ENCODE results near the gene FBXO8. TPM values are rescaled to one million over a fixed set of nuclear protein-coding genes. Genes with fewer than 3 reads are reported as not detected.

Gene FBXO8
- total RNA-seq, 5 donors from 2014 or later (not counting 1 experiment from before 2014, with no cell fraction given) = 16.0 to 27.3 (median 21.8) TPM

- ChIA-PET POLR2A (interaction anchor here in 1 of 2 donors (0.6 kb wide), 1 partner anchor 111 kb away, joined by 3 read pairs; no protein-coding TSS in a partner anchor), CTCF (interaction anchor here (0.6 to 1.1 kb wide), 2 partner anchors 13 to 66 kb away, joined by 3 read pairs; no protein-coding TSS in a partner anchor)
- no peak overlapping the region for H3K4me3 Mint-ChIP-seq
- no peaks in the 10 kb centered on the region for H3K36me3 Mint-ChIP-seq
- Histone ChIP-seq H3K27ac (ENCODE audit: low read length) (no peak overlapping the region), H3K36me3 (ENCODE audit: control insufficient read depth in 2 of 2, extremely low read depth in 1 of 2, insufficient read depth in 1 of 2, low read length in 1 of 2) (no peaks in the 10 kb centered on the region), H3K4me1 (ENCODE audit: control insufficient read depth in 1 of 2, extremely low read depth in 1 of 2, insufficient read depth in 2 of 2, low read length in 2 of 2) (no peaks in the 10 kb centered on the region), H3K9me3 (no peaks in the 10 kb centered on the region), H3K4me3 (ENCODE audit: control insufficient read depth in 1 of 2, extremely low read depth in 1 of 2, low read length in 1 of 2) (no peak overlapping the region), H3K27me3 (replicated peaks in 1 of 2; ENCODE audit: control insufficient read depth in 2 of 2, extremely low read depth in 1 of 2, insufficient read depth in 2 of 2, low read length in 1 of 2) (peaks cover 0 to 7% of the 10 kb centered on the region in 2 experiments)
- DNase-seq (no peak), ATAC-seq (replicated peaks in 1 of 4) (no peak)
- H3K27me3 Mint-ChIP-seq = peaks cover 25 to 41% of the 10 kb centered on the region in 2 donors
- no peaks in the 10 kb centered on the region for H3K4me1 Mint-ChIP-seq
- no peaks in the 10 kb centered on the region for H3K9me3 Mint-ChIP-seq
- WGBS (ENCODE audit: insufficient coverage) = no CpG with 5 or more reads among the region's 2 CpGs
- H3K27ac Mint-ChIP-seq = no peak overlapping the region
Observed at GRCh38 chr4:174201871-174202270, 81.6 kb downstream of the FBXO8 start.

- Mint-ChIP-seq H3K9me3 (no peaks in the 10 kb centered on the region), H3K4me1 (no peaks in the 10 kb centered on the region), H3K4me3 (no peak overlapping the region), H3K27me3 (peaks cover 28 to 43% of the 10 kb centered on the region in 2 donors), H3K27ac (no peak overlapping the region), H3K36me3 (no peaks in the 10 kb centered on the region)
- Histone ChIP-seq H3K36me3 (ENCODE audit: control insufficient read depth in 2 of 2, extremely low read depth in 1 of 2, insufficient read depth in 1 of 2, low read length in 1 of 2) (no peaks in the 10 kb centered on the region), H3K4me1 (ENCODE audit: control insufficient read depth in 1 of 2, extremely low read depth in 1 of 2, insufficient read depth in 2 of 2, low read length in 2 of 2) (no peaks in the 10 kb centered on the region), H3K9me3 (no peaks in the 10 kb centered on the region), H3K4me3 (ENCODE audit: control insufficient read depth in 1 of 2, extremely low read depth in 1 of 2, low read length in 1 of 2) (no peak overlapping the region), H3K27me3 (replicated peaks in 1 of 2; ENCODE audit: control insufficient read depth in 2 of 2, extremely low read depth in 1 of 2, insufficient read depth in 2 of 2, low read length in 1 of 2) (peaks cover 3% of the 10 kb centered on the region in 2 experiments), H3K27ac (ENCODE audit: low read length) (no peak overlapping the region)
- ChIA-PET POLR2A (interaction anchor here in 1 of 2 donors (0.6 kb wide), 1 partner anchor 14 kb away, joined by 3 read pairs; no protein-coding TSS in a partner anchor), CTCF (no interaction called here)
- ATAC-seq (replicated peaks in 1 of 4) = no peak
- WGBS (ENCODE audit: insufficient coverage) = no CpG with 5 or more reads among the region's 2 CpGs
- no peak for DNase-seq
Observed at GRCh38 chr4:174199735-174200134, 83.7 kb downstream of the FBXO8 start.

DNA sequence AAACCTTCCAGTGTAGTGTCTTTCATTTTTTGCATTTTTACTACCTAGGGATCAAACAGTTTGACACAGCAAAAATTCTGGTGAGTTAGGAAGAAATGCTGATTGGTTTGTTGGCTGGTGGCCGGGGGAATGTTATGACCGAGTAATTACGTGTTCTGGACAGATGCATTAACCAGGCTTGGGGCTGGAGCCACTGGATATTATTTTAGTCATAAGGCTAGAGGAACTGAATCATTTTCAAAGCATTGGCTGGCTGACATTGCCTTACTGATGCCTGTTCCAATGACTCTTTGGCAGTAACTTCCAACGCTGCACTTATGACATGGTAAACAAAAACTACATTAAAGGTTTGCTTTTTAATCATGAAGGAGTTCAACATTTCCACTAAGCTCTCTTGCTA, 84.6 kb downstream of the FBXO8 start:
- 73% methylated on average over 3 of the region's 4 CpGs for WGBS (ENCODE audit: insufficient coverage)
- CTCF ChIA-PET = interaction anchor here in 1 of 2 donors (1.2 kb wide), 1 partner anchor 20 kb away, joined by 3 read pairs; no protein-coding TSS in a partner anchor
- ATAC-seq (replicated peaks in 1 of 4) (no peak), DNase-seq (no peak)
- POLR2A ChIA-PET = no interaction called here
- H3K27me3 Mint-ChIP-seq = peaks cover 29 to 39% of the 10 kb centered on the region in 2 donors
- H3K9me3 Mint-ChIP-seq = no peaks in the 10 kb centered on the region
- H3K4me3 Mint-ChIP-seq = no peak overlapping the region
- no peaks in the 10 kb centered on the region for H3K9me3 ChIP-seq
- no peak overlapping the region for H3K4me3 ChIP-seq (ENCODE audit: control insufficient read depth in 1 of 2, extremely low read depth in 1 of 2, low read length in 1 of 2)
- no peaks in the 10 kb centered on the region for H3K4me1 Mint-ChIP-seq
- H3K36me3 ChIP-seq (ENCODE audit: control insufficient read depth in 2 of 2, extremely low read depth in 1 of 2, insufficient read depth in 1 of 2, low read length in 1 of 2) = no peaks in the 10 kb centered on the region
- no peak overlapping the region for H3K27ac ChIP-seq (ENCODE audit: low read length)
- H3K27me3 ChIP-seq (replicated peaks in 1 of 2; ENCODE audit: control insufficient read depth in 2 of 2, extremely low read depth in 1 of 2, insufficient read depth in 2 of 2, low read length in 1 of 2) = peaks cover 2 to 3% of the 10 kb centered on the region in 2 experiments
- no peak overlapping the region for H3K27ac Mint-ChIP-seq
- H3K36me3 Mint-ChIP-seq = no peaks in the 10 kb centered on the region
- no peaks in the 10 kb centered on the region for H3K4me1 ChIP-seq (ENCODE audit: control insufficient read depth in 1 of 2, extremely low read depth in 1 of 2, insufficient read depth in 2 of 2, low read length in 2 of 2)

DNA sequence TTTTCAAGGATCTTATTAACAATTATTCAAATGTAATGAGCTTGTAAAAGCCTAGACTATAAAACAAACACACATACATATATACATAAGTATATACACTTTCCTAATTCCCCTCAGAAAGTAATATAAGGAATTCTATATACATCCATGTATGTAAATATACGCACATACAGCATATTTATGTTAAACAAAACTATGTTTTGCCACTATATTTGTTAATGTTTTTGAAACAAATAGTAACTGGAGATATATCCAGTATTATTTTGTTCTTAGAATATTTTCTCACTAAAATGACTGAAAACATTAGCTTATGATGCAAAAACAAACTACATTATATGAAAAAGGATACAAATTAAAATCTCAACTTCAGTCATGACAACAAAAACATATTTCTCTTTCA, 85.1 kb downstream of the FBXO8 start:
- Histone ChIP-seq H3K9me3 (no peaks in the 10 kb centered on the region), H3K4me1 (ENCODE audit: control insufficient read depth in 1 of 2, extremely low read depth in 1 of 2, insufficient read depth in 2 of 2, low read length in 2 of 2) (no peaks in the 10 kb centered on the region), H3K36me3 (ENCODE audit: control insufficient read depth in 2 of 2, extremely low read depth in 1 of 2, insufficient read depth in 1 of 2, low read length in 1 of 2) (no peaks in the 10 kb centered on the region), H3K4me3 (ENCODE audit: control insufficient read depth in 1 of 2, extremely low read depth in 1 of 2, low read length in 1 of 2) (no peak overlapping the region), H3K27ac (ENCODE audit: low read length) (no peak overlapping the region), H3K27me3 (replicated peaks in 1 of 2; ENCODE audit: control insufficient read depth in 2 of 2, extremely low read depth in 1 of 2, insufficient read depth in 2 of 2, low read length in 1 of 2) (peaks cover 2 to 3% of the 10 kb centered on the region in 2 experiments)
- ChIA-PET CTCF (interaction anchor here in 1 of 2 donors (0.8 to 1.2 kb wide), 2 partner anchors 20 to 24 kb away, joined by 3 read pairs; no protein-coding TSS in a partner anchor), POLR2A (no interaction called here)
- ATAC-seq (replicated peaks in 1 of 4) (no peak), DNase-seq (no peak)
- no peaks in the 10 kb centered on the region for H3K4me1 Mint-ChIP-seq
- peaks cover 29 to 39% of the 10 kb centered on the region in 2 donors for H3K27me3 Mint-ChIP-seq
- no peaks in the 10 kb centered on the region for H3K9me3 Mint-ChIP-seq
- H3K36me3 Mint-ChIP-seq = no peaks in the 10 kb centered on the region
- no peak overlapping the region for H3K4me3 Mint-ChIP-seq
- WGBS (ENCODE audit: insufficient coverage) = no CpG with 5 or more reads among the region's 1 CpG
- no peak overlapping the region for H3K27ac Mint-ChIP-seq

DNA sequence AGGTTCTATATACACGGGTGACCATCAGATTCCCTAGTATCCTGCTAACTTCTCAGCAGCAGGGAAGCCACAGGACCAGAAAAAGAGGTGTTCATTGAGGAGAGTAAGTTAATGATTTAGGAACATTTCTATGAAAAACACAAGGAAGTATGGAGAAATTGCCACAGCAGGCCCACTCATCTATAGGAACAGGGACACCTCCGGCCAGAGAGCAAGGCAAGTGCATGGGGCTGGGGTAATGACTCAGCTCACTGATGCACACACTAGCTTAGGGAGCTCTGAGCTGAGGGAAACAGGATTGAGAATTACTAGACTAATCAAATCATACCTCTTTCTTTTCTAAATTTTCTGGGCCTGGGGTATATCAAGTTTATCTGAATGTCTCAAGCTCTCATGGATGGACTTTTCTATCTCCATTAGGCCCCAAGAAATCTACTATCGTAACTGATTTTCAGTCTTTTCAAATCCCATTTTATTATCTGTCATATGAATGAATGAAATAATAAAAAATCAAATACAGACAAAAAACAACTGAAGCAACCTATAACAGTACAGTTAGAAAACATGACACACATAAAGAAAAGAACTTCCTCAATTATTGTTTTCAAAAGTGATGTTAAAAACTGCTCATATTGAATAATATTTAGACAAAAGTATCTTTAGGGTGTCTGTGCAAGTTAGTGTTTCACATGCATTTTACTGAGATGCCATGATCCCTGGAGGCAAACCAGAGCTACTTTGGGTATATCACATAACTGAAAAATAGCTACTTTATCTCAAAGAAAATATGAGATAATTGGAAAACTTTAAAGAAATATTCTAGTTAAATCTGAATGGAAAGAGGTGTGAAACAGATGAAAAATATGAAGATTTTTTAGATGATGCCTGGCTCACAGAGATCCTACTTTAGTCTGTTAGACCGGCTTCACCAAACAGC, 89.8 kb downstream of the FBXO8 start:
- Mint-ChIP-seq H3K9me3 (no peaks in the 10 kb centered on the region), H3K27me3 (peaks cover 25 to 49% of the 10 kb centered on the region in 2 donors), H3K4me3 (no peak overlapping the region), H3K27ac (no peak overlapping the region), H3K4me1 (no peaks in the 10 kb centered on the region), H3K36me3 (no peaks in the 10 kb centered on the region)
- ATAC-seq (replicated peaks in 1 of 4) = no peak
- H3K4me1 ChIP-seq (ENCODE audit: control insufficient read depth in 1 of 2, extremely low read depth in 1 of 2, insufficient read depth in 2 of 2, low read length in 2 of 2) = no peaks in the 10 kb centered on the region
- H3K27me3 ChIP-seq (replicated peaks in 1 of 2; ENCODE audit: control insufficient read depth in 2 of 2, extremely low read depth in 1 of 2, insufficient read depth in 2 of 2, low read length in 1 of 2) = peaks cover 3 to 6% of the 10 kb centered on the region in 2 experiments
- no peaks in the 10 kb centered on the region for H3K9me3 ChIP-seq
- no peak overlapping the region for H3K27ac ChIP-seq (ENCODE audit: low read length)
- no peak for DNase-seq
- no peak overlapping the region for H3K4me3 ChIP-seq (ENCODE audit: control insufficient read depth in 1 of 2, extremely low read depth in 1 of 2, low read length in 1 of 2)
- POLR2A ChIA-PET = no interaction called here
- H3K36me3 ChIP-seq (ENCODE audit: control insufficient read depth in 2 of 2, extremely low read depth in 1 of 2, insufficient read depth in 1 of 2, low read length in 1 of 2) = no peaks in the 10 kb centered on the region
- WGBS (ENCODE audit: insufficient coverage) = no CpG with 5 or more reads among the region's 4 CpGs
- CTCF ChIA-PET = interaction anchor here in 1 of 2 donors (0.6 kb wide), 1 partner anchor 9 kb away, joined by 3 read pairs; no protein-coding TSS in a partner anchor

- ChIA-PET CTCF (no interaction called here), POLR2A (no interaction called here)
- no peaks in the 10 kb centered on the region for H3K36me3 Mint-ChIP-seq
- Histone ChIP-seq H3K36me3 (ENCODE audit: control insufficient read depth in 2 of 2, extremely low read depth in 1 of 2, insufficient read depth in 1 of 2, low read length in 1 of 2) (no peaks in the 10 kb centered on the region), H3K4me3 (ENCODE audit: control insufficient read depth in 1 of 2, extremely low read depth in 1 of 2, low read length in 1 of 2) (no peak overlapping the region), H3K27me3 (replicated peaks in 1 of 2; ENCODE audit: control insufficient read depth in 2 of 2, extremely low read depth in 1 of 2, insufficient read depth in 2 of 2, low read length in 1 of 2) (peaks cover 5 to 6% of the 10 kb centered on the region in 2 experiments), H3K27ac (ENCODE audit: low read length) (no peak overlapping the region), H3K9me3 (no peaks in the 10 kb centered on the region), H3K4me1 (ENCODE audit: control insufficient read depth in 1 of 2, extremely low read depth in 1 of 2, insufficient read depth in 2 of 2, low read length in 2 of 2) (no peaks in the 10 kb centered on the region)
- H3K4me1 Mint-ChIP-seq = no peaks in the 10 kb centered on the region
- H3K27me3 Mint-ChIP-seq = peaks cover 22 to 48% of the 10 kb centered on the region in 2 donors
- H3K9me3 Mint-ChIP-seq = no peaks in the 10 kb centered on the region
- no peak for ATAC-seq (replicated peaks in 1 of 4)
- WGBS (ENCODE audit: insufficient coverage) = 100% methylated on average over 1 of the region's 4 CpGs
- no peak for DNase-seq
- no peak overlapping the region for H3K27ac Mint-ChIP-seq
- H3K4me3 Mint-ChIP-seq = no peak overlapping the region
Observed at GRCh38 chr4:174192943-174193342, 90.5 kb downstream of the FBXO8 start.
